NCI-H2081 (cell line): ENCODE measurements around the gene SLC16A9.

ENCODE experiments used
- DNase-seq, 2 experiments: peaks; one replicate each; lab custom pipeline; 2025; lab: John Stamatoyannopoulos, UW

The SLC16A9 gene

GRCh38 chr10:59627366-59628018 lies 82.2 kb downstream of the SLC16A9 start:
- no peak for DNase-seq

GRCh38 chr10:59626523-59626869 lies 83.2 kb downstream of the SLC16A9 start:
- peak in 1 of 2 experiments; percentile 45 for DNase-seq

- DNase-seq = peak; percentile 53 to 74
These were observed 83.7 kb downstream of the SLC16A9 start for GRCh38 chr10:59625721-59626522.

- DNase-seq = no peak
These were observed 84.7 kb downstream of the SLC16A9 start for GRCh38 chr10:59624951-59625350.

- DNase-seq = no peak
These were observed 85.5 kb downstream of the SLC16A9 start for GRCh38 chr10:59624136-59624535.

GRCh38 chr10:59623133-59624121 lies 86.2 kb downstream of the SLC16A9 start:
- peak in 1 of 2 experiments; percentile 16 for DNase-seq

GRCh38 chr10:59622320-59623132 lies 87.1 kb downstream of the SLC16A9 start:
- peak; percentile 59 to 66 for DNase-seq

- no peak for DNase-seq
These were observed 87.9 kb downstream of the SLC16A9 start for GRCh38 chr10:59621771-59622170.

- no peak for DNase-seq
These were observed 91.0 kb downstream of the SLC16A9 start for GRCh38 chr10:59618666-59619065.

- no peak for DNase-seq
These were observed 91.7 kb downstream of the SLC16A9 start for GRCh38 chr10:59617996-59618395.

- no peak for DNase-seq
These were observed 98.6 kb downstream of the SLC16A9 start for GRCh38 chr10:59611048-59611447.

- peak in 1 of 2 experiments; percentile 47 for DNase-seq
These were observed 101.7 kb downstream of the SLC16A9 start for GRCh38 chr10:59607970-59608369.

- DNase-seq = peak; percentile 50 to 76
These were observed 103.1 kb downstream of the SLC16A9 start for GRCh38 chr10:59606551-59606961.

- no peak for DNase-seq
These were observed 107.7 kb downstream of the SLC16A9 start for GRCh38 chr10:59601985-59602384.
